H1 (cell line): ENCODE measurements around the gene CHAT. TPM values are rescaled to one million over a fixed set of nuclear protein-coding genes. Genes with fewer than 3 reads are reported as not detected.

Experiments used
- CTCF ChIA-PET: fragments of 300-600 bp; sonication (Branson Sonifier 250); formaldehyde crosslinking; loops from one replicate; lab custom pipeline; 2021; ENCODE audit not compliant: partially characterized antibody; lab: Charles Lee
- POLR2A ChIA-PET: fragments of 300-600 bp; sonication (Branson Sonifier 250); formaldehyde crosslinking; loops from one replicate; lab custom pipeline; 2021; ENCODE audit warnings: inconsistent platforms; ENCODE audit not compliant: partially characterized antibody; lab: Charles Lee
- DNase-seq, 2 experiments: peaks; one replicate each; pipeline versions ENCODE4 v3.0.0 to v3.0.0-alpha.2; 2010 to 2022; ENCODE audit warnings: low spot score in 2 of 2, low read depth in 1 of 2, mixed read lengths in 1 of 2
- FAIRE-seq: peaks from 2 replicates; lab custom pipeline; 2011; peaks lifted over from hg19 to GRCh38; lab: Jason Lieb, UNC
- H2AFZ ChIP-seq: 2 replicates; pipeline ENCODE4 v1.8.1; 2012; ENCODE audit warnings: low read length, inconsistent platforms
- H2AK5ac ChIP-seq: 2 replicates; pipeline ENCODE4 v1.6.1; 2013; ENCODE audit warnings: low read depth, low read length
- H2BK120ac ChIP-seq: replicated peaks from 2 replicates; pipeline ENCODE3; 2013; ENCODE audit warnings: low read depth, low read length, inconsistent platforms
- H2BK12ac ChIP-seq: 2 replicates; pipeline ENCODE4 v1.6.1; 2013; ENCODE audit warnings: low read depth, low read length
- H2BK15ac ChIP-seq: 2 replicates; pipeline ENCODE4 v1.6.1; 2013; ENCODE audit warnings: low read length
- H2BK20ac ChIP-seq: 2 replicates; pipeline ENCODE4 v1.6.1; 2013; ENCODE audit warnings: low read length
- H2BK5ac ChIP-seq: 2 replicates; pipeline ENCODE4 v1.6.1; 2013; ENCODE audit warnings: low read depth, low read length
- H3K14ac ChIP-seq: 2 replicates; pipeline ENCODE4 v1.6.1; 2013; ENCODE audit warnings: inconsistent platforms; ENCODE audit not compliant: insufficient read length
- H3K18ac ChIP-seq: 2 replicates; pipeline ENCODE4 v1.6.1; 2013; ENCODE audit warnings: low read length; ENCODE audit errors: extremely low read depth
- H3K23ac ChIP-seq: 2 replicates; pipeline ENCODE4 v1.6.1; 2013; ENCODE audit warnings: inconsistent platforms; ENCODE audit not compliant: insufficient read length
- H3K23me2 ChIP-seq: 2 replicates; pipeline ENCODE4 v1.6.1; 2013; ENCODE audit warnings: low read depth, low read length
- H3K27ac ChIP-seq: 2 replicates; pipeline ENCODE4 v1.6.1; 2011; ENCODE audit warnings: low read depth, low read length, inconsistent platforms
- H3K27me3 ChIP-seq, 4 experiments: replicated peaks in 1 of 4; 1 replicate in 1 of 4; 2 replicates in 3 of 4; pipeline versions ENCODE4 v1.6.1 to v1.8.1; 2011 to 2013; ENCODE audit warnings: low read length in 3 of 4, mild to moderate bottlenecking in 3 of 4, inconsistent platforms in 2 of 4, mixed read lengths in 2 of 4, moderate library complexity in 1 of 4; ENCODE audit not compliant: control insufficient read depth in 3 of 4, insufficient read depth in 3 of 4; ENCODE audit errors: extremely low read depth in 1 of 4
- H3K36me3 ChIP-seq, 4 experiments: 2 replicates each; pipeline versions ENCODE4 v1.6.1 to v1.8.1; 2011 to 2013; ENCODE audit warnings: mild to moderate bottlenecking in 4 of 4, low read length in 3 of 4, moderate library complexity in 2 of 4, control low read depth in 1 of 4, inconsistent platforms in 1 of 4; ENCODE audit not compliant: insufficient read depth in 4 of 4, control insufficient read depth in 2 of 4
- H3K4ac ChIP-seq: replicated peaks from 2 replicates; pipeline ENCODE3; 2013; ENCODE audit warnings: low read length, low read depth, mixed read lengths, inconsistent platforms; ENCODE audit not compliant: insufficient read length
- H3K4me1 ChIP-seq, 4 experiments: replicated peaks in 1 of 4; 1 replicate in 1 of 4; 2 replicates in 3 of 4; pipeline versions ENCODE4 v1.6.1 to v1.8.1; 2011 to 2013; ENCODE audit warnings: low read length in 3 of 4, inconsistent platforms in 2 of 4, mixed read lengths in 1 of 4; ENCODE audit not compliant: insufficient read depth in 4 of 4, control insufficient read depth in 3 of 4
- H3K4me2 ChIP-seq, 2 experiments: 2 replicates each; pipeline versions ENCODE4 v1.6.1 to v1.8.1; 2011 to 2013; ENCODE audit warnings: low read depth in 2 of 2, low read length in 2 of 2, control low read depth in 1 of 2, inconsistent platforms in 1 of 2, mild to moderate bottlenecking in 1 of 2; ENCODE audit not compliant: insufficient read depth in 1 of 2
- H3K4me3 ChIP-seq, 4 experiments: fragments of 200-600, 300-600 bp in 1 of 4; sonication (generic), shearing (Covaris generic), sonication (Bioruptor Twin) in 1 of 4; 2 replicates each; pipeline versions ENCODE4 v1.5.1 to v1.8.1; 2011 to 2016; ENCODE audit warnings: low read length in 4 of 4, low read depth in 3 of 4, control low read depth in 2 of 4, inconsistent platforms in 2 of 4, mild to moderate bottlenecking in 2 of 4, mixed read lengths in 1 of 4, moderate library complexity in 1 of 4; ENCODE audit not compliant: insufficient read depth in 2 of 4; ENCODE audit errors: extremely low read depth in 1 of 4
- H3K56ac ChIP-seq: replicated peaks from 2 replicates; pipeline ENCODE3; 2013; ENCODE audit warnings: low read depth, mild to moderate bottlenecking, mixed read lengths, low read length, inconsistent platforms; ENCODE audit not compliant: insufficient read length
- H3K79me1 ChIP-seq: 2 replicates; pipeline ENCODE4 v1.6.1; 2013; ENCODE audit warnings: low read depth, low read length, control low read depth
- H3K79me2 ChIP-seq, 2 experiments: 2 replicates each; pipeline versions ENCODE4 v1.6.1 to v1.8.1; 2012 to 2013; ENCODE audit warnings: low read length in 2 of 2, mild to moderate bottlenecking in 2 of 2, inconsistent platforms in 1 of 2; ENCODE audit not compliant: insufficient read depth in 2 of 2, control insufficient read depth in 1 of 2
- H3K9ac ChIP-seq, 4 experiments: replicated peaks in 1 of 4; 1 replicate in 1 of 4; 2 replicates in 3 of 4; pipeline versions ENCODE4 v1.6.1 to v1.8.1; 2011 to 2013; ENCODE audit warnings: low read depth in 3 of 4, low read length in 3 of 4, control low read depth in 2 of 4, mild to moderate bottlenecking in 2 of 4, moderate library complexity in 2 of 4, inconsistent platforms in 1 of 4; ENCODE audit errors: extremely low read depth in 1 of 4
- H3K9me3 ChIP-seq, 2 experiments: 2 replicates each; pipeline versions ENCODE4 v1.6.1 to v1.8.1; 2012 to 2013; ENCODE audit warnings: mild to moderate bottlenecking in 2 of 2, moderate library complexity in 2 of 2, control low read depth in 1 of 2, inconsistent platforms in 1 of 2, low read depth in 1 of 2, low read length in 1 of 2, mixed read lengths in 1 of 2; ENCODE audit not compliant: insufficient read depth in 2 of 2
- H4K20me1 ChIP-seq, 2 experiments: replicated peaks in 1 of 2; 2 replicates each; pipeline versions ENCODE3 to v1.8.1; 2011 to 2013; ENCODE audit warnings: inconsistent platforms in 2 of 2, low read length in 2 of 2, mild to moderate bottlenecking in 1 of 2; ENCODE audit not compliant: insufficient read depth in 2 of 2, control insufficient read depth in 1 of 2
- H4K5ac ChIP-seq: 2 replicates; pipeline ENCODE4 v1.6.1; 2013; ENCODE audit warnings: low read length, low read depth, mixed read lengths, inconsistent platforms; ENCODE audit not compliant: insufficient read length
- H4K8ac ChIP-seq: 2 replicates; pipeline ENCODE4 v1.8.0; 2013; ENCODE audit warnings: mild to moderate bottlenecking, moderate library complexity, low read length, inconsistent platforms; ENCODE audit not compliant: insufficient read depth; ENCODE audit errors: extremely low read depth
- H4K91ac ChIP-seq: replicated peaks from 2 replicates; pipeline ENCODE3; 2013; ENCODE audit warnings: low read length, mixed read lengths, inconsistent platforms; ENCODE audit not compliant: insufficient read length
- CBX8 ChIP-seq: fragments of 300-800, 300-1000 bp; sonication (generic); IDR thresholded peaks from 2 replicates; pipeline ENCODE4 v1.7.1; 2016; ENCODE audit warnings: low read depth, low read length, borderline replicate concordance
- CEBPB ChIP-seq: IDR thresholded peaks from 2 replicates; pipeline ENCODE4 v1.6.1; 2012; ENCODE audit warnings: low read depth, low read length
- EP300 ChIP-seq, 2 experiments: IDR thresholded peaks; 1 replicate in 1 of 2; 2 replicates in 1 of 2; pipeline ENCODE4 v1.6.1; 2011 to 2012; ENCODE audit warnings: low read depth in 2 of 2, low read length in 2 of 2, mild to moderate bottlenecking in 2 of 2, borderline replicate concordance in 1 of 2, inconsistent platforms in 1 of 2, moderate library complexity in 1 of 2
- EZH2 ChIP-seq: fragments of 200-600 bp; sonication (generic); IDR thresholded peaks from 2 replicates; pipeline ENCODE4 v1.7.1; 2012; ENCODE audit warnings: low read depth, mild to moderate bottlenecking, moderate library complexity, low read length, inconsistent platforms; ENCODE audit not compliant: severe bottlenecking
- MAFK ChIP-seq: IDR thresholded peaks from 2 replicates; pipeline ENCODE4 v1.6.1; 2012; ENCODE audit warnings: low read depth, mild to moderate bottlenecking, improper control_type of control experiment, low read length
- PHF8 ChIP-seq: fragments of 200-600 bp; sonication (generic); conservative IDR thresholded peaks from 2 replicates; pipeline ENCODE4 v1.7.1; 2012; ENCODE audit warnings: low read depth, mild to moderate bottlenecking, inconsistent platforms, low read length, moderate library complexity
- SAP30 ChIP-seq: fragments of 300-600 bp; sonication (generic); IDR thresholded peaks from 2 replicates; pipeline ENCODE4 v1.7.1; 2012; ENCODE audit warnings: low read length, moderate library complexity, mild to moderate bottlenecking, inconsistent platforms; ENCODE audit not compliant: insufficient read depth, insufficient replicate concordance
- SP1 ChIP-seq: IDR thresholded peaks from 2 replicates; pipeline ENCODE4 v1.6.1; 2011; ENCODE audit warnings: low read depth, low read length
- TBP ChIP-seq: IDR thresholded peaks from 2 replicates; pipeline ENCODE4 v1.6.1; 2011; ENCODE audit warnings: low read depth, low read length, improper control_type of control experiment
- YY1 ChIP-seq: IDR thresholded peaks from 2 replicates; pipeline ENCODE4 v1.6.1; 2011; ENCODE audit warnings: low read depth, mild to moderate bottlenecking, low read length
- WGBS, 2 experiments: shearing (Covaris generic) in 1 of 2; methylation state at CpG; one replicate each; pipeline versions ENCODE4 v1.1.6 to v1.1.7; 2013 to 2015; ENCODE audit warnings: low lambda C conversion rate in 2 of 2, mixed read lengths in 2 of 2, inconsistent platforms in 1 of 2, low coverage in 1 of 2, missing lambda C conversion rate in 1 of 2; ENCODE audit not compliant: insufficient replicate concordance in 2 of 2, insufficient coverage in 1 of 2, insufficient read length in 1 of 2; ENCODE audit errors: extremely low coverage in 1 of 2, missing lambda C conversion rate in 1 of 2; 5-methylcytosine and 5-hydroxymethylcytosine counted together
- polyA plus RNA-seq, 7 experiments: library from polyadenylated mRNA; depleted of rRNA in 3 of 7; stranded (reverse) in 5 of 7; unstranded in 2 of 7; fragments of >200 nt in 5 of 7; fragments of 200-250 nt in 2 of 7; gene quantifications; 1 replicate in 5 of 7; 2 replicates in 1 of 7; 4 replicates in 1 of 7; pipeline versions ENCODE4 v1.2.1 to v1.2.3, GENCODE V29; 2011 to 2013; ENCODE audit warnings: missing spikeins in 2 of 7, mixed read lengths in 2 of 7
- total RNA-seq: library from RNA; stranded (reverse); fragmentation: NEBNext Ultra II Directional; extraction: Animal tissue kit (Norgen Biotek cat#: 25700); gene quantifications from 2 replicates; pipeline ENCODE4 v1.2.1, GENCODE V29; 2021
- TF ChIP-seq, protein P1 (sequence below): IDR thresholded peaks from 2 replicates; pipeline ENCODE4 v1.6.1; 2012; ENCODE audit warnings: inconsistent platforms

CHAT gene
- total and polyA plus RNA-seq, 2 of the 8 experiments (the other 6 are each of a cell fraction or from before 2014, with no cell fraction given), result not detected

DNA sequence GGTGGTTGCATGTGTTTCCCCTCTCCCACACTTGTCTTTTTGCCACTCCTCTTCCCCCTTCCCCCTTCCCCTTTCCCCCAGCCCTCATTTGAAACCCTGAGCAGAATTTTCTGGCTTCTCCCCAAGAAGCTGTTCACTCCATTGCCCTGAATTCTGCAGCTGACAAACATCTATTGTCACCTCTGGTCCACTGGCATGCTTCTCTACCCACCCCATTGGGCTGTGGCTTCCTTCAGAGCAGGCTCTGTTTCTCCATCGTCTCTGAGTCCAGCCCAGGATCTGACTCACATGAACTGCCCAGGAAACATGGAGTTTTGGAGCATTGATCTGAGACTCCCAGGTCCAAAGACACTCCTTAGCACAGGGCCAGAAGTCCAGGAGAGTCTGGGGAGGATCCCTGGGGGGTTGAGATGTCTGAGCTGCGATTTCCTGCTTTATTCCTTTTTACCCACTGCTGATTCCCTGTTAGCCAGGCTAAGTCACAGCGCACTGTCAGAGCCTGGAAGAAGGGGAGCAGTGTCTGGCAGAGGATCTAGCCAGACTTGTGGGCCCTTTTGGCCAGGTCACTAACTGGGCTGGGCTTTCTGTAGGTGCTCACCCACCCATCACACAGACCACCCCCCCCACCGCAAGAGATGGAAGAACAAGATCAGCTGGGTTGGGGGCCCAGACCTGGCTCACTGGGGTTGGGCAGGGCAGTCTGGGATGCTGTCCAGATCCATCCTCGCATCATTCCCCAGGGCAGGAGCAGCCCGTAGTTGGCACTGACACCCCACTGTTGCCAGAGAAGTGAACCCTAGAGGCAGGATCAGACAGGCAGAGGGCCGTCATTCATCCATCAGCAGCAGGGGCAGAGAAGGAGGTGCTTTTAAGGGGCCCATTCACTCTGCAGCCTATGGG is 3.5 kb downstream of the CHAT start:
- no peak overlapping the region for H2BK120ac ChIP-seq
- no peak overlapping the region for H3K9ac ChIP-seq
- peaks cover 40 to 58% (median 56%) of the 10 kb centered on the region in 4 experiments for H3K27me3 ChIP-seq
- no peak overlapping the region for H4K91ac ChIP-seq
- FAIRE-seq (no peak), DNase-seq (no peak)
- H2AK5ac ChIP-seq, result no peak overlapping the region
- H3K79me2 ChIP-seq, result no peaks in the 10 kb centered on the region
- H3K23ac ChIP-seq, result no peak overlapping the region
- H2AFZ ChIP-seq, result no peak overlapping the region
- H4K5ac ChIP-seq, result no peak overlapping the region
- H3K27ac ChIP-seq, result no peak overlapping the region
- no peak overlapping the region for H2BK5ac ChIP-seq
- no peak overlapping the region; the same call in 1 of the 2 replicates for H2BK15ac ChIP-seq
- H3K36me3 ChIP-seq, result no peaks in the 10 kb centered on the region
- no peak overlapping the region for H3K4me3 ChIP-seq
- H4K8ac ChIP-seq, result no peak overlapping the region
- H3K18ac ChIP-seq, result no peak overlapping the region
- peaks cover 11 to 17% of the 10 kb centered on the region in 2 experiments for H4K20me1 ChIP-seq
- H3K4me1 ChIP-seq, result peaks cover 0 to 17% (median 7%) of the 10 kb centered on the region in 4 experiments; a peak in 6 of 7 replicates
- no peak overlapping the region for H3K14ac ChIP-seq
- CTCF ChIA-PET, result interaction anchor here (0.8 to 5.0 kb wide), 12 partner anchors 9 to 212 kb away, joined by 3 to 32 read pairs (median 4); no protein-coding TSS in a partner anchor
- 88% methylated on average over 7 of the region's 7 CpGs; no CpG with 5 or more reads in 1 of the 2 experiments for WGBS, 2 experiments
- peaks cover 2% of the 10 kb centered on the region; the same call in 1 of the 2 replicates for H3K23me2 ChIP-seq
- H3K9me3 ChIP-seq, result no peaks in the 10 kb centered on the region
- no peak overlapping the region for H3K4me2 ChIP-seq
- no peaks in the 10 kb centered on the region for H3K79me1 ChIP-seq
- no peak overlapping the region for H3K56ac ChIP-seq
- POLR2A ChIA-PET, result interaction anchor here (1.5 kb wide), 1 partner anchor 73 kb away, joined by 3 read pairs; no protein-coding TSS in a partner anchor
- no peak overlapping the region for H2BK20ac ChIP-seq
- H3K4ac ChIP-seq, result no peak overlapping the region
- H2BK12ac ChIP-seq, result no peak overlapping the region
- no peak for TF ChIP-seq CEBPB
- TF ChIP-seq PHF8, result no peak
- TF ChIP-seq, protein P1, sequence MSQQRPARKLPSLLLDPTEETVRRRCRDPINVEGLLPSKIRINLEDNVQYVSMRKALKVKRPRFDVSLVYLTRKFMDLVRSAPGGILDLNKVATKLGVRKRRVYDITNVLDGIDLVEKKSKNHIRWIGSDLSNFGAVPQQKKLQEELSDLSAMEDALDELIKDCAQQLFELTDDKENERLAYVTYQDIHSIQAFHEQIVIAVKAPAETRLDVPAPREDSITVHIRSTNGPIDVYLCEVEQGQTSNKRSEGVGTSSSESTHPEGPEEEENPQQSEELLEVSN, result no peak
- TF ChIP-seq EP300 (IDR thresholded peaks at IDR 0.05; ENCODE audit: borderline replicate concordance in 1 of 2, low read depth in 2 of 2, low read length in 2 of 2), result no peak
- TF ChIP-seq CBX8, result no peak
- TF ChIP-seq SAP30, result no peak
- TF ChIP-seq YY1, result no peak
- TF ChIP-seq EZH2, result no peak
- TF ChIP-seq SP1, result no peak
- no peak for TF ChIP-seq TBP
- no peak for TF ChIP-seq MAFK
